A549 (cell line): Measurements from ENCODE around the gene TSFM.

Experiments
- CHD2 ChIP-seq: fragments of 150-350 bp; IDR thresholded peaks from 2 replicates; pipeline ENCODE4 v1.6.1; 2014; ENCODE audit warnings: low read length; ENCODE audit not compliant: partially characterized antibody
- ESRRA ChIP-seq: fragments of 150-350 bp; IDR thresholded peaks from 2 replicates; pipeline ENCODE4 v1.6.1; 2014; ENCODE audit warnings: mild to moderate bottlenecking, low read length, borderline replicate concordance
- JUNB ChIP-seq: fragments of >200 bp; sonication (Bioruptor Twin); formaldehyde crosslinking; IDR thresholded peaks from 2 replicates; pipeline ENCODE4 v1.6.1; 2016
- MAFK ChIP-seq: fragments of 450-650 bp; IDR thresholded peaks from 2 replicates; pipeline ENCODE4 v1.6.1; 2014; ENCODE audit not compliant: partially characterized antibody
- MYC ChIP-seq: IDR thresholded peaks from 2 replicates; pipeline ENCODE4 v1.6.1; 2012; ENCODE audit warnings: mild to moderate bottlenecking, inconsistent platforms, low read length, improper control_type of control experiment, borderline replicate concordance
- POLR2A ChIP-seq: IDR thresholded peaks from 2 replicates; pipeline ENCODE4 v1.6.1; 2012; ENCODE audit warnings: mild to moderate bottlenecking, low read length
- RFX5 ChIP-seq: fragments of 450-650 bp; IDR thresholded peaks from 2 replicates; pipeline ENCODE4 v1.7.1; 2014; ENCODE audit warnings: antibody characterized with exemption, mild to moderate bottlenecking, moderate library complexity
- ZNF302 ChIP-seq: fragments of 250-450 bp; sonication (Bioruptor Pico); IDR thresholded peaks from 2 replicates; pipeline ENCODE4 v1.9.0; 2021; ENCODE audit warnings: inconsistent platforms, mild to moderate bottlenecking, moderate library complexity
- ZSCAN20 ChIP-seq: fragments of 250-450 bp; sonication (Bioruptor Pico); IDR thresholded peaks from 2 replicates; pipeline ENCODE4 v1.8.0; 2022; ENCODE audit warnings: mild to moderate bottlenecking, moderate library complexity
- TF ChIP-seq, protein P1 (sequence below): fragments of >200 bp; sonication (Bioruptor Twin); formaldehyde crosslinking; IDR thresholded peaks from 3 replicates; pipeline ENCODE4 v1.5.1; 2016
- TF ChIP-seq, protein P2 (sequence below): fragments of 450-650 bp; IDR thresholded peaks from 2 replicates; pipeline ENCODE4 v1.6.1; 2014; ENCODE audit warnings: antibody characterized with exemption

DNA sequence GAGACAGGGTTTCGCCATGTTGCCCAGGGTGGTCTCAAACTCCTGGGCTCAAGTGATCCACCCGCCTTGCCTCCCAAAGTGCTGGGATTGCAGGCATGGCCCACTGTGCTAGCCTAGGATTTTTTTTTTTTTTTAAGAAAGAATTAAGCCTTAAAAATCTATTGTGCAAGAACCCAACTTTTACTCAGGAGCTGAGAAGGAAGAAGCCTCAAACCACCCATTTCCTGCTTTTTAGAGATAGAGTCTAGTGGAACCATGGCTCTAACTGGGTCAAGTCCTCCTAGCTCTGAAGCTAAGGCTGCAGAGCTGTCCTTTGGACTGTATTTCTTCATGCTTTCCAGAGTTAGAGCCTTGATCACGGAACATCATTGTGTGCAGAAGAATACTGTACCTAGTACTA, 1.3 kb upstream of the TSFM start:
- TF ChIP-seq, protein P1, sequence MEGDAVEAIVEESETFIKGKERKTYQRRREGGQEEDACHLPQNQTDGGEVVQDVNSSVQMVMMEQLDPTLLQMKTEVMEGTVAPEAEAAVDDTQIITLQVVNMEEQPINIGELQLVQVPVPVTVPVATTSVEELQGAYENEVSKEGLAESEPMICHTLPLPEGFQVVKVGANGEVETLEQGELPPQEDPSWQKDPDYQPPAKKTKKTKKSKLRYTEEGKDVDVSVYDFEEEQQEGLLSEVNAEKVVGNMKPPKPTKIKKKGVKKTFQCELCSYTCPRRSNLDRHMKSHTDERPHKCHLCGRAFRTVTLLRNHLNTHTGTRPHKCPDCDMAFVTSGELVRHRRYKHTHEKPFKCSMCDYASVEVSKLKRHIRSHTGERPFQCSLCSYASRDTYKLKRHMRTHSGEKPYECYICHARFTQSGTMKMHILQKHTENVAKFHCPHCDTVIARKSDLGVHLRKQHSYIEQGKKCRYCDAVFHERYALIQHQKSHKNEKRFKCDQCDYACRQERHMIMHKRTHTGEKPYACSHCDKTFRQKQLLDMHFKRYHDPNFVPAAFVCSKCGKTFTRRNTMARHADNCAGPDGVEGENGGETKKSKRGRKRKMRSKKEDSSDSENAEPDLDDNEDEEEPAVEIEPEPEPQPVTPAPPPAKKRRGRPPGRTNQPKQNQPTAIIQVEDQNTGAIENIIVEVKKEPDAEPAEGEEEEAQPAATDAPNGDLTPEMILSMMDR = no peak
- TF ChIP-seq, protein P2, sequence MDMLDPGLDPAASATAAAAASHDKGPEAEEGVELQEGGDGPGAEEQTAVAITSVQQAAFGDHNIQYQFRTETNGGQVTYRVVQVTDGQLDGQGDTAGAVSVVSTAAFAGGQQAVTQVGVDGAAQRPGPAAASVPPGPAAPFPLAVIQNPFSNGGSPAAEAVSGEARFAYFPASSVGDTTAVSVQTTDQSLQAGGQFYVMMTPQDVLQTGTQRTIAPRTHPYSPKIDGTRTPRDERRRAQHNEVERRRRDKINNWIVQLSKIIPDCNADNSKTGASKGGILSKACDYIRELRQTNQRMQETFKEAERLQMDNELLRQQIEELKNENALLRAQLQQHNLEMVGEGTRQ = no peak
- TF ChIP-seq ZSCAN20 (CRISPR knock-in tag) (no peak), MAFK (no peak), JUNB (no peak), ZNF302 (CRISPR knock-in tag) (no peak), MYC (no peak), CHD2 (no peak), RFX5 (no peak), POLR2A (no peak), ESRRA (no peak)
